Astrocyte (in vitro differentiated cells and primary cell): Measurements from ENCODE around the gene ARHGAP26. TPM values are rescaled to one million over a fixed set of nuclear protein-coding genes. Genes with fewer than 3 reads are reported as not detected.
A peak's percentile ranks its signal among the peaks of the same experiment; 100 is the strongest.

Source experiments
- DNase-seq: peaks from one replicate; pipeline ENCODE4 v3.0.0-alpha.2; 2010; ENCODE audit warnings: low read depth
- FAIRE-seq: peaks from 2 replicates; lab custom pipeline; 2011; peaks lifted over from hg19 to GRCh38; lab: Jason Lieb, UNC
- H2AFZ ChIP-seq: 2 replicates; pipeline ENCODE4 v1.6.0; 2012; ENCODE audit warnings: low read depth, low read length, inconsistent platforms
- H3K27ac ChIP-seq: 2 replicates; pipeline ENCODE4 v1.5.1; 2011; ENCODE audit warnings: low read depth, low read length, inconsistent platforms
- H3K27me3 ChIP-seq: 2 replicates; pipeline ENCODE4 v1.6.0; 2011; ENCODE audit warnings: low read length, inconsistent platforms; ENCODE audit not compliant: insufficient read depth
- H3K36me3 ChIP-seq: 2 replicates; pipeline ENCODE4 v1.5.1; 2011; ENCODE audit warnings: low read length, inconsistent platforms; ENCODE audit not compliant: insufficient read depth
- H3K4me1 ChIP-seq: 2 replicates; pipeline ENCODE4 v1.5.1; 2011; ENCODE audit warnings: low read length, inconsistent platforms; ENCODE audit not compliant: insufficient read depth
- H3K4me2 ChIP-seq: 2 replicates; pipeline ENCODE4 v1.6.0; 2012; ENCODE audit warnings: low read length, inconsistent platforms
- H3K4me3 ChIP-seq: 2 replicates; pipeline ENCODE4 v1.5.1; 2011; ENCODE audit warnings: low read depth, mild to moderate bottlenecking, low read length, inconsistent platforms; ENCODE audit not compliant: insufficient read depth
- H3K79me2 ChIP-seq: 2 replicates; pipeline ENCODE4 v1.6.0; 2012; ENCODE audit warnings: mild to moderate bottlenecking, low read length, inconsistent platforms; ENCODE audit not compliant: insufficient read depth
- H3K9ac ChIP-seq: 2 replicates; pipeline ENCODE4 v1.6.0; 2012; ENCODE audit warnings: mild to moderate bottlenecking, low read length, inconsistent platforms
- H3K9me3 ChIP-seq: 2 replicates; pipeline ENCODE4 v1.5.1; 2012; ENCODE audit warnings: low read depth, mild to moderate bottlenecking, low read length, inconsistent platforms; ENCODE audit not compliant: insufficient read depth
- H4K20me1 ChIP-seq: 2 replicates; pipeline ENCODE4 v1.6.0; 2012; ENCODE audit warnings: low read length, inconsistent platforms; ENCODE audit not compliant: insufficient read depth
- H3K27ac Mint-ChIP-seq: one replicate; pipeline ENCODE4 v1.8.0; 2021; ENCODE audit warnings: mild to moderate bottlenecking, mixed read lengths; ENCODE audit not compliant: unreplicated experiment
- H3K27me3 Mint-ChIP-seq: one replicate; pipeline ENCODE4 v1.8.0; 2021; ENCODE audit warnings: low read depth, mixed read lengths; ENCODE audit not compliant: unreplicated experiment
- H3K36me3 Mint-ChIP-seq: one replicate; pipeline ENCODE4 v1.8.0; 2021; ENCODE audit warnings: low read depth, mixed read lengths; ENCODE audit not compliant: unreplicated experiment
- H3K4me1 Mint-ChIP-seq: one replicate; pipeline ENCODE4 v1.8.0; 2021; ENCODE audit warnings: low read depth, mixed read lengths; ENCODE audit not compliant: unreplicated experiment
- H3K4me3 Mint-ChIP-seq: one replicate; pipeline ENCODE4 v1.8.0; 2021; ENCODE audit warnings: mild to moderate bottlenecking, moderate library complexity, mixed read lengths; ENCODE audit not compliant: unreplicated experiment
- H3K9me3 Mint-ChIP-seq: one replicate; pipeline ENCODE4 v1.8.0; 2021; ENCODE audit warnings: mild to moderate bottlenecking, mixed read lengths; ENCODE audit not compliant: unreplicated experiment
- EZH2 ChIP-seq: IDR thresholded peaks from 2 replicates; pipeline ENCODE4 v1.6.1; 2012; ENCODE audit warnings: mild to moderate bottlenecking, low read length, inconsistent platforms; ENCODE audit not compliant: insufficient read depth
- total RNA-seq: library from RNA; stranded (reverse); gene quantifications from 2 replicates; pipeline ENCODE4 v1.2.1, GENCODE V29; 2021
- TF ChIP-seq, protein P1 (sequence below): IDR thresholded peaks from 2 replicates; pipeline ENCODE4 v1.5.1; 2011; ENCODE audit warnings: low read depth, mild to moderate bottlenecking, inconsistent platforms, low read length, moderate library complexity; ENCODE audit not compliant: insufficient read depth

Gene ARHGAP26
- total RNA-seq, 1 donor from 2014 or later, result 5.6 TPM

DNA sequence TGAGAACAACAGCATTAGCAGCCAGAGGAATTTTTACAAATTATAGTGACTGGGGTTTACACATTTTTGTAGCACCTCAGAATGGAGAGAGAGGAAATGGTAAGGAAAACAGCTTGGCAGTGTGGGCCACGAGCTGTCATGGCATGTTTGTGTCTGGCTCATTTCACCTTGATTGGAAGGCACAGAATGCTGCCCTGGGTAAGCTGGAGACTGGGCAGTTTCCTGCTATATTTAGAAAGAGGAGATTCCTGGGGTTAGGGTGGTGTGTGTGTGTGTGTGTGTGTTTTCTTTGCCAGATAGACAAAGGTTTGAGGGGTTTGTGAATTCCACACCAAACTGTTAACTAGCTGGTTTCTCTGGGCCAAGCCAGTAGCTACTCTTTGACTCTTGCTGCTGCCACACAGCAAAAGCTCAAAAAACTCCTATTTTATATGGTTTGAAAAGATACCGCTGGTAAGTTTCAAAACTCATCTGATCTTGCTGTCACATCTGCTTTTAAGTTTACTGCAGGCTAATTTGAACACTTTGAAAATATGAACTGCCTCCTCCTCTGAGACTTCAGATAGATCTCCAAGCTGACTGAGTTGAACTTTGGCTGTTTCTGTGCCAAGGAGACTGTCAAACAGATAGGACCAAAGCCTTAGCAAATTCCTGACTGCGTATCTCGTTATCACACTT is 9.1 kb downstream of the ARHGAP26 start:
- no peaks in the 10 kb centered on the region for H4K20me1 ChIP-seq
- DNase-seq (peak; percentile 55), FAIRE-seq (no peak)
- Mint-ChIP-seq H3K27me3 (peaks cover 2% of the 10 kb centered on the region), H3K9me3 (no peaks in the 10 kb centered on the region), H3K27ac (no peak overlapping the region), H3K4me3 (no peak overlapping the region), H3K4me1 (peaks cover 34% of the 10 kb centered on the region), H3K36me3 (no peaks in the 10 kb centered on the region)
- no peaks in the 10 kb centered on the region for H3K9me3 ChIP-seq
- no peak overlapping the region for H3K4me2 ChIP-seq
- H3K79me2 ChIP-seq, result no peaks in the 10 kb centered on the region
- no peak overlapping the region for H3K27ac ChIP-seq
- TF ChIP-seq EZH2, result no peak
- TF ChIP-seq, protein P1, sequence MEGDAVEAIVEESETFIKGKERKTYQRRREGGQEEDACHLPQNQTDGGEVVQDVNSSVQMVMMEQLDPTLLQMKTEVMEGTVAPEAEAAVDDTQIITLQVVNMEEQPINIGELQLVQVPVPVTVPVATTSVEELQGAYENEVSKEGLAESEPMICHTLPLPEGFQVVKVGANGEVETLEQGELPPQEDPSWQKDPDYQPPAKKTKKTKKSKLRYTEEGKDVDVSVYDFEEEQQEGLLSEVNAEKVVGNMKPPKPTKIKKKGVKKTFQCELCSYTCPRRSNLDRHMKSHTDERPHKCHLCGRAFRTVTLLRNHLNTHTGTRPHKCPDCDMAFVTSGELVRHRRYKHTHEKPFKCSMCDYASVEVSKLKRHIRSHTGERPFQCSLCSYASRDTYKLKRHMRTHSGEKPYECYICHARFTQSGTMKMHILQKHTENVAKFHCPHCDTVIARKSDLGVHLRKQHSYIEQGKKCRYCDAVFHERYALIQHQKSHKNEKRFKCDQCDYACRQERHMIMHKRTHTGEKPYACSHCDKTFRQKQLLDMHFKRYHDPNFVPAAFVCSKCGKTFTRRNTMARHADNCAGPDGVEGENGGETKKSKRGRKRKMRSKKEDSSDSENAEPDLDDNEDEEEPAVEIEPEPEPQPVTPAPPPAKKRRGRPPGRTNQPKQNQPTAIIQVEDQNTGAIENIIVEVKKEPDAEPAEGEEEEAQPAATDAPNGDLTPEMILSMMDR, result no peak
- no peak overlapping the region for H3K9ac ChIP-seq
- H3K4me1 ChIP-seq, result no peaks in the 10 kb centered on the region
- no peak overlapping the region for H2AFZ ChIP-seq
- H3K36me3 ChIP-seq, result no peaks in the 10 kb centered on the region
- no peak overlapping the region for H3K4me3 ChIP-seq
- no peaks in the 10 kb centered on the region for H3K27me3 ChIP-seq

DNA sequence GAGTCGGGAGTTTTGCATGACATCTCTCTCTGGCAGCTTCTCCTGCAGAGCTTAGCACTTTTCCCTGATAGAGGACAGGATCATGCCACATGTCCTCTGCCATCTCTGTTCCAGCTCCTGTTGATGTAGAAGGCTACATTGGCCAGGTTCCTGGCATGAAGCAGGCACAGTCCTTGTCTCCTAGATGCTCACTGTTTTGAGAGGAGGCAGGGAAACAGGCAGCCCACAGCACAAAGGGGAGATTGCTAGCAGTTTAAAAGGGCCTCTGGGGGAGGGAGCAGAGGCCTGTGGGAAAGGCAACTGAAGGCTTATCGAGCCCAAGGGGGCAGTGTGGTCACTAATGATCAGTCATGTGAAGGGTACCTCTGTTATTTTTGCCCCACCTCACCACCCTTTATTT is 10.7 kb downstream of the ARHGAP26 start:
- Mint-ChIP-seq H3K36me3 (peaks cover 2% of the 10 kb centered on the region), H3K4me1 (peaks cover 44% of the 10 kb centered on the region), H3K4me3 (no peak overlapping the region), H3K27me3 (peaks cover 2% of the 10 kb centered on the region), H3K27ac (no peak overlapping the region), H3K9me3 (no peaks in the 10 kb centered on the region)
- H3K79me2 ChIP-seq, result no peaks in the 10 kb centered on the region
- no peak overlapping the region for H3K4me2 ChIP-seq
- no peaks in the 10 kb centered on the region for H3K9me3 ChIP-seq
- no peak overlapping the region for H3K9ac ChIP-seq
- H3K36me3 ChIP-seq, result no peaks in the 10 kb centered on the region
- H3K4me3 ChIP-seq, result no peak overlapping the region
- no peak for FAIRE-seq
- H3K27ac ChIP-seq, result no peak overlapping the region
- no peaks in the 10 kb centered on the region for H4K20me1 ChIP-seq
- no peaks in the 10 kb centered on the region for H3K4me1 ChIP-seq
- no peak overlapping the region for H2AFZ ChIP-seq
- no peak for DNase-seq
- TF ChIP-seq, protein P1, result no peak
- TF ChIP-seq EZH2, result no peak
- no peaks in the 10 kb centered on the region for H3K27me3 ChIP-seq

DNA sequence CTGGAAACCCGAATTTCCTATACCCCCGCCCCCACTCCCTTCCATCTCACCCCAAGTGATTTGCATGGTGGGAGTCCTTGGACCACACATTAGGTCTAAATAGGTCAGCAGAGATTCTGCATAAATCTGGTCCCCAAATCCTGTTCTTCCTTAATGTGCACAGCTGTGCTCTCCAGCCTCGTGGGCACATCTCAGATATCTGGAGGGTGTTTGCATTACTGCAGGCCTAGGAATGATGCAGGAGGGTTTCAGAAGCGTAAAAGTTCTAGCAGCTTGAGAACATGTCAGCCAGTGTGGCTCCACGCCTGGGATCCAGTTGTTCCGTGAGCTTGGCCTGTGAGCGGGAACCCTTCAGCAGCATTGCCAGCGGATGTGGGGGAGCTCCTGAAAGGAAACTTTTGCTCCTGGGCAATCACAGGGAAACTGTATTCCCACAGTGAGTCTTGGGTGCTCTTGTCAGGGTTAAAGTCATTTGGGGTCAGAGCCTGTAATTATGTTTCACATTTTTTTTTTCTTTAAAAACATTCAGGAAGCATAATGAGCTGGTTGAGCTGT is 12.9 kb downstream of the ARHGAP26 start:
- Histone ChIP-seq H3K27ac (no peak overlapping the region), H3K4me2 (no peak overlapping the region), H3K9me3 (no peaks in the 10 kb centered on the region), H2AFZ (no peak overlapping the region), H3K4me3 (no peak overlapping the region), H3K27me3 (no peaks in the 10 kb centered on the region), H3K36me3 (no peaks in the 10 kb centered on the region), H4K20me1 (no peaks in the 10 kb centered on the region), H3K9ac (no peak overlapping the region), H3K4me1 (no peaks in the 10 kb centered on the region), H3K79me2 (no peaks in the 10 kb centered on the region)
- Mint-ChIP-seq H3K27ac (no peak overlapping the region), H3K4me3 (no peak overlapping the region), H3K36me3 (peaks cover 2% of the 10 kb centered on the region), H3K27me3 (peaks cover 2% of the 10 kb centered on the region), H3K4me1 (peaks cover 39% of the 10 kb centered on the region), H3K9me3 (no peaks in the 10 kb centered on the region)
- TF ChIP-seq, protein P1, result no peak
- no peak for TF ChIP-seq EZH2
- no peak for FAIRE-seq
- no peak for DNase-seq
